Memory B cell (primary cell): ENCODE results near the gene ZNF628.

ENCODE experiments used
- ATAC-seq: fragments of 150-1000 bp; cut with Tn5 transposase; 2 replicates; pipeline ENCODE4 v1.10.0; 2021; ENCODE audit warnings: low read depth, mild to moderate bottlenecking, moderate library complexity
- DNase-seq, 2 donors: peaks; one replicate each; pipeline ENCODE4 v3.0.0; 2022; ENCODE audit warnings: low spot score in 2 of 2
- H3K27ac Mint-ChIP-seq: one replicate; pipeline ENCODE4 v1.8.0; 2022; ENCODE audit warnings: mild to moderate bottlenecking, moderate library complexity, mixed read lengths
- H3K27me3 Mint-ChIP-seq: one replicate; pipeline ENCODE4 v1.8.0; 2022; ENCODE audit warnings: mixed read lengths
- H3K36me3 Mint-ChIP-seq: one replicate; pipeline ENCODE4 v1.8.0; 2022; ENCODE audit warnings: mild to moderate bottlenecking, mixed read lengths
- H3K4me1 Mint-ChIP-seq: one replicate; pipeline ENCODE4 v1.8.0; 2022; ENCODE audit warnings: mixed read lengths
- H3K4me3 Mint-ChIP-seq: one replicate; pipeline ENCODE4 v1.8.0; 2022; ENCODE audit warnings: mild to moderate bottlenecking, moderate library complexity, mixed read lengths
- H3K9me3 Mint-ChIP-seq: one replicate; pipeline ENCODE4 v1.8.0; 2022; ENCODE audit warnings: mixed read lengths

The ZNF628 gene

GRCh38 chr19:55481148-55481793 lies 4.9 kb downstream of the ZNF628 start:
- Mint-ChIP-seq H3K27ac (no peak overlapping the region), H3K4me1 (peaks cover 25% of the 10 kb centered on the region), H3K4me3 (no peak overlapping the region), H3K27me3 (no peaks in the 10 kb centered on the region), H3K36me3 (peaks cover 12% of the 10 kb centered on the region), H3K9me3 (no peaks in the 10 kb centered on the region)
- no peak for ATAC-seq
- no peak for DNase-seq

DNA sequence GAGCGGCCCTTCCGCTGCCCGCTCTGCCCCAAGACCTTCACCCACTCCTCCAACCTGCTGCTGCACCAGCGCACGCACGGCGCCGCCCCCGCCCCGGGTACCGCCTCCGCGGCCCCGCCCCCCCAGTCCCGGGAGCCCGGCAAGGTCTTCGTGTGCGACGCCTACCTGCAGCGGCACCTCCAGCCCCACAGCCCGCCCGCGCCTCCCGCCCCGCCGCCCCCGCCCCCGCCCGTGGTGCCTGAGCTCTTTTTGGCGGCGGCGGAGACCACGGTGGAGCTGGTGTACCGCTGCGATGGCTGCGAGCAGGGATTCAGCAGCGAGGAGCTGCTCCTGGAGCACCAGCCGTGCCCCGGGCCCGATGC lies 5.4 kb downstream of the ZNF628 start:
- Mint-ChIP-seq H3K4me1 (peaks cover 25% of the 10 kb centered on the region), H3K27me3 (no peaks in the 10 kb centered on the region), H3K36me3 (peaks cover 12% of the 10 kb centered on the region), H3K9me3 (no peaks in the 10 kb centered on the region), H3K27ac (no peak overlapping the region), H3K4me3 (no peak overlapping the region)
- DNase-seq, result no peak
- ATAC-seq, result no peak

- peaks cover 25% of the 10 kb centered on the region for H3K4me1 Mint-ChIP-seq
- ATAC-seq (no peak), DNase-seq (no peak)
- no peak overlapping the region for H3K27ac Mint-ChIP-seq
- no peaks in the 10 kb centered on the region for H3K9me3 Mint-ChIP-seq
- no peaks in the 10 kb centered on the region for H3K27me3 Mint-ChIP-seq
- H3K4me3 Mint-ChIP-seq, result no peak overlapping the region
- peaks cover 12% of the 10 kb centered on the region for H3K36me3 Mint-ChIP-seq
These were observed 5.9 kb downstream of the ZNF628 start for GRCh38 chr19:55482156-55482961.

DNA sequence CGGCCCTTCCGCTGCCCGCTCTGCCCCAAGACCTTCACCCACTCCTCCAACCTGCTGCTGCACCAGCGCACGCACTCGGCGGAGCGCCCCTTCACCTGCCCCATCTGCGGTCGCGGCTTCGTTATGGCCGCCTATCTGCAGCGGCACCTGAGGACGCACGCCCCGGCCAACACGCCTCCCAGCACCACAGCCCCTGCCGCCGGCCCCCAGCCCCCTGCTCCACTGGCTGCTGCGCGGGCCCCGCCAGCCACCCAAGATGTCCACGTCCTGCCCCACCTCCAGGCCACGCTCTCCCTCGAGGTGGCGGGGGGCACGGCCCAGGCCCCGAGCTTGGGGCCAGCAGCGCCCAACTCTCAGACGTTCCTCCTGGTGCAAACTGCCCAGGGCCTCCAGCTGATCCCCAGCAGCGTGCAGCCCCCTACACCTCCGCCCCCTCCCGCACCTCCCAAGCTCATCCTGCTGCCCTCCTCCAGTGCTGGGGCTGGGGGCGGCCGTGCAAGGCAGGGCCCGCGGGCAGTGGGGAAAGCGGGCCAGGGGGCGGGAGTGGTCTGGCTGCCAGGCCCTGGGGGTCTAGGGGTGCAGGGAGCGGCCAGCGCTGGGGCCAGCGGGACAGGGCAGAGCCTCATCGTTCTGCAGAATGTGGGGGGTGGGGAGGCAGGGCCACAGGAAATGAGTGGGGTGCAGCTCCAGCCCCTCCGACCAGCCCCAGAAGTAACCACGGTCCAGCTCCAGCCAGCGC lies 6.7 kb downstream of the ZNF628 start:
- ATAC-seq (no peak), DNase-seq (no peak)
- Mint-ChIP-seq H3K4me3 (no peak overlapping the region), H3K4me1 (peaks cover 20% of the 10 kb centered on the region), H3K36me3 (peaks cover 12% of the 10 kb centered on the region), H3K27me3 (no peaks in the 10 kb centered on the region), H3K9me3 (no peaks in the 10 kb centered on the region), H3K27ac (no peak overlapping the region)

GRCh38 chr19:55483706-55484592 lies 7.5 kb downstream of the ZNF628 start:
- Mint-ChIP-seq H3K4me3 (peak overlapping the region; percentile 63), H3K27me3 (no peaks in the 10 kb centered on the region), H3K36me3 (peaks cover 7% of the 10 kb centered on the region), H3K27ac (no peak overlapping the region), H3K4me1 (peaks cover 15% of the 10 kb centered on the region), H3K9me3 (no peaks in the 10 kb centered on the region)
- ATAC-seq, result no peak
- no peak for DNase-seq

- Mint-ChIP-seq H3K36me3 (peaks cover 2% of the 10 kb centered on the region), H3K4me3 (peak within 1 kb of the TSS; percentile 80), H3K27ac (peak within 1 kb of the TSS; percentile 58), H3K4me1 (peaks cover 9% of the 10 kb centered on the region), H3K27me3 (no peaks in the 10 kb centered on the region), H3K9me3 (no peaks in the 10 kb centered on the region)
- DNase-seq, result peak; percentile 70 to 81
- ATAC-seq, result peak; percentile 83
These were observed 8.4 kb downstream of the ZNF628 start, which contains the start of gene NAT14 for GRCh38 chr19:55484593-55485438. TSS of gene NAT14 (plus strand) at chr19:55485188. CDS start at chr19:55485709, 521 bp downstream.

DNA sequence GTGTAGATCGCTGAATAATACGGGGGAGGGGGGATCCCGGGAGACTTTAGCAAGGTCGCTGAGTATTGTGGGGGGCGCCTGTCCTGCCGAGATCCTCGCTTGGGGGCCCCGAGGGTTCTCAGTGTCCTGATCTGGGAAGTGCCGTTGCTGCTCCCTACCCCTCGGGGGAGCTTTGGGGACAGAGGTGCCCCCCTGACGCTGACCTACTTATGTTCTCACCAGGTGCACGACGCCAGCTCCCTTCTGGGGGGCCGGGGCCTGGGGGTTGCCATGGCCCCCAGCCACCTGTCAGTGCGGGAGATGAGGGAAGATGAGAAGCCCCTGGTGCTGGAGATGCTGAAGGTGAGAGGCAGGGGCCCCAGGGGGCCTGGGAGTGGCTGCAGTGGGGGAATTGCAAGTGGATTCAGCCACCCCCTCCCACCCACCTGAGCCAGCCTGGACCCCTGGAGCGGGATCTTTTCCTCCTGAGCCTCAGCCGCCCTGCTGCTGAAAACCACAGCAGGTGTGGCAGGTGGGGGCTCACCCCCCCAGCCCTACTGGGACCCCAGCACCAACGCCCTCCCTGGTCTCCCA lies 9.1 kb downstream of the ZNF628 start:
- Mint-ChIP-seq H3K9me3 (no peaks in the 10 kb centered on the region), H3K36me3 (no peaks in the 10 kb centered on the region), H3K4me1 (peaks cover 7% of the 10 kb centered on the region), H3K27ac (peak overlapping the region; percentile 58), H3K4me3 (peak overlapping the region; percentile 80), H3K27me3 (no peaks in the 10 kb centered on the region)
- no peak for DNase-seq
- peak; percentile 15 for ATAC-seq

- Mint-ChIP-seq H3K9me3 (no peaks in the 10 kb centered on the region), H3K4me1 (peaks cover 7% of the 10 kb centered on the region), H3K36me3 (no peaks in the 10 kb centered on the region), H3K27ac (peak overlapping the region; percentile 67), H3K4me3 (peak overlapping the region; percentile 68), H3K27me3 (no peaks in the 10 kb centered on the region)
- no peak for DNase-seq
- ATAC-seq, result no peak
These were observed 9.9 kb downstream of the ZNF628 start for GRCh38 chr19:55486043-55486970.

DNA sequence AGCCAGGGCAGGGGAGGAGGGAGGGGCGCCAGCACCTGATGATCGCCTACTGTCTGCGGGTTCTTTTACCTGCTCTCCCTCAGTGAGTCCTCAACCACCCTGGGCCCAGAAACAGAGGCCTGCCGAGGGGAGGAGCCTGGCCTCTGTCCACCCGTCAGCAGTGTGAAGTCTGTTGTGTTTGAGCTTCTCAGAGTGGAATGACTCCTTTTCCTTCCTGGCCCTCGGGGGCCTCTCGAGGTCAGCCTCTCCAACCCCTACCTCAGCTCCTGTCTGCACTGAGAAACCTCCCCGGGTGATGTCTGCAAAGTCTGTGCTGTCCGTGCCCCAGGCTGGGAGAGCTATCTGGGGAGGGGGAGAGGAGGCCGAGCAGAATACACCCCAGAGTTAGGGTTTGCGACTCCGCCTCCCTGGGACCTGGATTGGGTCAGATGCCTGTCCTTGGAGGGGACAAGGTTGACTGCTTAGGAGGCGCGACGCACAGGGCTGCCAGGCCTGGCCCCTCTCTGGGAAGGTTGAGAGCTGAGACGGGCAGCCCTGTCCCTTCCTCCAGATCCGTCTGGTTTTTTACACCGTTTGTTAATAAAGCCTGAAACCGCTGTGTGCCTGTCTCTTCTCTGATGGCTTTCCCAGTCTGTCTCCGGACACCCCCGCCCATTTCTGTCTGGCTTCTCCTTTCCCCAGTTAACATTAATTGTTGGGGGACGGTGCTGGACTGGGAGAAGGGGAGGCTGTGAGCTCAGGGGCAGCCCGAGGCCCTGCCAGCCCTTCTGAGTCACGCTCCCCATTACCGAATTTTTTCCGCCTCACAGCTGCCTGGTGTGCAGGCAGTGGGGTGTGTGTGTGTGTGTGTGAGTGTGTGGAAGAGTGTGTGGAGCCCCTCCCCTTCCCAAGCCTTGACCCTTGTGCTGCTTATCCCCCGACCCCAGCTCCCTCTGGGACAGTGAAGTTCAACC lies 10.8 kb downstream of the ZNF628 start:
- Mint-ChIP-seq H3K27me3 (peaks cover 5% of the 10 kb centered on the region), H3K27ac (peak overlapping the region; percentile 67), H3K4me1 (peaks cover 7% of the 10 kb centered on the region), H3K9me3 (no peaks in the 10 kb centered on the region), H3K36me3 (no peaks in the 10 kb centered on the region), H3K4me3 (peak overlapping the region; percentile 32)
- ATAC-seq (no peak), DNase-seq (no peak)

GRCh38 chr19:55487924-55488687 lies 11.7 kb downstream of the ZNF628 start, which contains the start of gene SSC5D:
TSS of gene SSC5D (plus strand) at chr19:55488436. CDS start at chr19:55488590, 154 bp downstream.
- no peak for ATAC-seq
- Mint-ChIP-seq H3K4me3 (no peak within 1 kb of the TSS), H3K9me3 (no peaks in the 10 kb centered on the region), H3K4me1 (peaks cover 7% of the 10 kb centered on the region), H3K36me3 (no peaks in the 10 kb centered on the region), H3K27me3 (peaks cover 8% of the 10 kb centered on the region), H3K27ac (peak within 1 kb of the TSS; percentile 67)
- no peak for DNase-seq
